Sigmoid colon (tissue), 7 donors: ENCODE results near the gene C1QTNF5. TPM values are rescaled to one million over a fixed set of nuclear protein-coding genes. Genes with fewer than 3 reads are reported as not detected.

Experiments used
- DNase-seq: peaks from one replicate; pipeline ENCODE4 v3.0.0-alpha.2; 2019
- H3K27ac ChIP-seq, 4 donors: fragments of 200-600 bp; sonication (generic); one replicate each; pipeline ENCODE4 v1.5.1; 2016 to 2019; ENCODE audit warnings: mild to moderate bottlenecking in 1 of 4
- H3K27me3 ChIP-seq, 3 donors: fragments of 200-600 bp; sonication (generic); one replicate each; pipeline ENCODE4 v1.5.1; 2019; ENCODE audit warnings: mild to moderate bottlenecking in 1 of 3
- H3K36me3 ChIP-seq, 4 donors: fragments of 200-600 bp; sonication (generic); one replicate each; pipeline ENCODE4 v1.5.1; 2016 to 2019
- H3K4me1 ChIP-seq, 4 donors: fragments of 200-600 bp; sonication (generic); one replicate each; pipeline ENCODE4 v1.5.1; 2017 to 2019
- H3K4me3 ChIP-seq, 4 donors: fragments of 200-600 bp; sonication (generic); one replicate each; pipeline ENCODE4 v1.5.1; 2017 to 2019; ENCODE audit warnings: mild to moderate bottlenecking in 2 of 4, moderate library complexity in 1 of 4
- H3K9me3 ChIP-seq, 4 donors: fragments of 200-600 bp in 3 of 4; sonication (generic) in 3 of 4; one replicate each; pipeline versions ENCODE4 v1.5.1 to v1.6.1; 2013 to 2019
- EP300 ChIP-seq, 4 donors: sonication (generic); formaldehyde crosslinking; IDR thresholded peaks; one replicate each; pipeline ENCODE4 v1.6.1; 2017; ENCODE audit warnings: antibody characterized with exemption in 4 of 4
- POLR2A ChIP-seq, 2 donors: fragments of 450-650 bp; IDR thresholded peaks; one replicate each; pipeline ENCODE4 v1.6.1; 2016; ENCODE audit warnings: antibody characterized with exemption in 2 of 2, mild to moderate bottlenecking in 2 of 2, moderate library complexity in 2 of 2
- POLR2AphosphoS5 ChIP-seq, 4 donors: sonication (generic); formaldehyde crosslinking; IDR thresholded peaks; one replicate each; pipeline ENCODE4 v1.6.1; 2017; ENCODE audit warnings: antibody characterized with exemption in 4 of 4
- WGBS, 2 donors: extraction: QIAGEN DNeasy Blood & Tissue Kit; methylation state at CpG; one replicate each; pipeline ENCODE4 v1.1.7; 2013; 5-methylcytosine and 5-hydroxymethylcytosine counted together
- intact Hi-C: fragments of 100-400 bp; cut with DNase I; formaldehyde crosslinking; loops from one replicate; pipeline ENCODE4 v1.15.1; 2023
- polyA plus RNA-seq, 3 donors: library from polyadenylated mRNA; stranded (reverse); fragments of 200-250 nt; gene quantifications; one replicate each; pipeline ENCODE4 v1.2.3, GENCODE V29; 2013
- total RNA-seq, 4 donors: library from RNA; depleted of rRNA; stranded (reverse); fragments of >200 nt; gene quantifications; one replicate each; pipeline ENCODE4 v1.1.0, GENCODE V29; 2016
- TF ChIP-seq, protein P1 (sequence below), 4 experiments: fragments of 450-650 bp in 3 of 4; fragments of 200-600 bp in 1 of 4; IDR thresholded peaks; one replicate each; pipeline ENCODE4 v1.5.1; 2016 to 2019; ENCODE audit warnings: antibody characterized with exemption in 4 of 4, mild to moderate bottlenecking in 3 of 4, moderate library complexity in 2 of 4
- donor health status: healthy with polysubstance abuse.
- donor health status: Bipolar disorder and iron deficiency.
- donor health status: healthy.

Gene C1QTNF5
- total and polyA plus RNA-seq, 7 donors: 4.9 to 35.2 (median 23.2) TPM

DNA sequence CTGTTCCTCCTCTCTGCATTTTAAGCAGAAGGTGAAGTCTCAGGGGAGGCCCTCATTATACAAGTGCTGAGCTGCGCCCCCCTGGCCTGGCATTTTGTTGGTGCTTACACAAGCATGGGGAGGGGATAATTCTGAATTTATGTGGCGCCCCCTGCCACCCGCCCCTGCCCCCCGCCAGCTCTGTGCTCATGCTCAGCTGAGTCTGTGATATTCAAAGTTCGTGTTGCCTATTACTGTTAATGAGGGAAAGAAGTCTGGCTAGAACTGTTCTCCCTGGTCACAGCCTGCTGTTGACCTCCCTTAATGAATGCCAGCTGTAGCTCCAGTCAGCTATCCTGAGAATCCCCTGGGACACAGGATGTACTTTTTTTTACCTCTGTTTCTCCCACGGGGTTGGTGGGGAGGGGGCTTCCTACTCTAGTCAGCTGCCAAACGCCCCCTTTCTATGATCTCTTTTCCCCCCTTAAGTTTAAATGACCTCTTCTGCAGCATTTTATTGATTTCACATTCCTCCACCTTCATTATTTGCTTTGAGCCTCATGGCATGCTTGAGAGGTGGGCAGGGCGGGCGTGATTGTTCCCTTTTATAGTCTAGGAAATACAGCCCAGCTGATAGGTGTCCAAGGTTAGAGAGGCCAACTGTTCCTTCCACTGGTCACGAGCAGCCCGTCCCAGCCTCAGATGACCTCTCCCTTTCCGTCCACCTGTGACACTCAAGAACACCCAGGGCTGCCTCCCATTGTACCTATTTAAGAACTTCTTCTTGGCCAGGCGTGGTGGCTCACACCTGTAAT lies 28.6 kb upstream of the C1QTNF5 start:
- peak overlapping the region; percentile 46 to 91 (median 70) for H3K27ac ChIP-seq
- peak overlapping the region in 1 of 4 donors; percentile 2 for H3K4me3 ChIP-seq

DNA sequence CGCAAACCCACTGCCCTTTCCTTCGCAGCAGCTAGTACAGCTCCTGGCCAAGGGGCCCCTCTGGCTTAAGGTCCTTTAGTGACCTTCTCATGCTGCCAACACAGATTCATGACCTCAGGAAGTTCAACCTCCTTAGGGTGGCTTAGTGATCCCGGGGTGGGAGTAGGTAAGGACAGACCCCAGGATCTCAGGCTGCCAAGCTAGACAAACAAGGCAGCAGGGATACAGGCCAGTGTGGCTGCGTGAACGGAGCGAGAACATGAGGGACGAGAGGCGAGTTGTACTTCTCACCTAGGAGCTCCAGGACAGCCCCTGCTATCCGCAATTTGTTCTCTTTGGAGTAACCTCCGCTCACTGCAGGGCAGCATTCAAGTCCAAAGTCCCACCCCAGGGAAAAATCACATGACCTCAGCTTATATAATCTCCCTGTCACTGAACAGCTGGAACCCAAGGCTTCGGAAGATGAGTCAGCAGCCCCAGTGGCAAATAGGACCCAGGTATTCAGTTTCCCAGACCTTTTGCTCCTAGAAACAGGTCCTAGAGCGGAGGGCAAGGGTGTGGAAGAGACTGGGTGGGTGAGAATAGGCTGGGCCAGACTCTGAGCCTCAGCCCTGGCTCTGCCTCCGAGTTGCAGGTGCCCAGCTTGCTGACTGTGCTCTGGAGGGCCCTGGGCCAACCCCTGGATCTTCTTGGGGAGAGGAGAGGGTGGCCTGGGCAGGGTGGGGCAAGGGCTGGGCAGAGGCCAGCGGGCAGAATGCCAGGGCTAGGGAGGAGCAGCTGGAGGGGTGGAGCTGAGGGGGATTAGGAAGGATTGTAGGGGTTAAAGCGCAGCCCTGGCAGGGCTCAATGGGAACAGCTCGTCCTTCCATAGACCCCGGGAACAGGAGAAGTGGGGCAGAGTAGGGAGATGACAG lies 27.7 kb upstream of the C1QTNF5 start:
- H3K27me3 ChIP-seq: no peaks in the 10 kb centered on the region
- H3K9me3 ChIP-seq: no peaks in the 10 kb centered on the region
- H3K4me1 ChIP-seq: peaks cover 0 to 69% (median 60%) of the 10 kb centered on the region in 4 donors
- peak overlapping the region in 1 of 4 donors; percentile 2 for H3K4me3 ChIP-seq
- H3K27ac ChIP-seq: peak overlapping the region; percentile 46 to 91 (median 70)
- intact Hi-C loops: loop anchor here (10.0 kb wide), 1 partner anchor 356 kb away; the partner anchor contains the start of gene NECTIN1
- DNase-seq: peak; percentile 77
- TF ChIP-seq POLR2A (IDR thresholded peaks at IDR 0.05): peak in 1 of 2 donors; percentile 10
- TF ChIP-seq POLR2AphosphoS5 (IDR thresholded peaks at IDR 0.05): peak in 2 of 4 donors; percentile 24 to 37
- TF ChIP-seq EP300 (IDR thresholded peaks at IDR 0.05): no peak
- no peaks in the 10 kb centered on the region for H3K36me3 ChIP-seq
- WGBS, 2 donors: 18 to 59% methylated on average over 17 of the region's 17 CpGs

More for the DNA sequence above, 28.6 kb upstream of the C1QTNF5 start:
- DNase-seq: peak; percentile 50
- Histone ChIP-seq H3K4me1 (peaks cover 0 to 68% (median 52%) of the 10 kb centered on the region in 4 donors), H3K27me3 (no peaks in the 10 kb centered on the region), H3K9me3 (no peaks in the 10 kb centered on the region), H3K36me3 (no peaks in the 10 kb centered on the region)
- WGBS, 2 donors: 26 to 68% methylated on average over 13 of the region's 13 CpGs
- intact Hi-C loops: loop anchor here (10.0 kb wide), 1 partner anchor 355 kb away; the partner anchor contains the start of gene NECTIN1
- TF ChIP-seq POLR2A (IDR thresholded peaks at IDR 0.05) (no peak), POLR2AphosphoS5 (IDR thresholded peaks at IDR 0.05) (no peak), EP300 (IDR thresholded peaks at IDR 0.05) (no peak)
- TF ChIP-seq, protein P1, sequence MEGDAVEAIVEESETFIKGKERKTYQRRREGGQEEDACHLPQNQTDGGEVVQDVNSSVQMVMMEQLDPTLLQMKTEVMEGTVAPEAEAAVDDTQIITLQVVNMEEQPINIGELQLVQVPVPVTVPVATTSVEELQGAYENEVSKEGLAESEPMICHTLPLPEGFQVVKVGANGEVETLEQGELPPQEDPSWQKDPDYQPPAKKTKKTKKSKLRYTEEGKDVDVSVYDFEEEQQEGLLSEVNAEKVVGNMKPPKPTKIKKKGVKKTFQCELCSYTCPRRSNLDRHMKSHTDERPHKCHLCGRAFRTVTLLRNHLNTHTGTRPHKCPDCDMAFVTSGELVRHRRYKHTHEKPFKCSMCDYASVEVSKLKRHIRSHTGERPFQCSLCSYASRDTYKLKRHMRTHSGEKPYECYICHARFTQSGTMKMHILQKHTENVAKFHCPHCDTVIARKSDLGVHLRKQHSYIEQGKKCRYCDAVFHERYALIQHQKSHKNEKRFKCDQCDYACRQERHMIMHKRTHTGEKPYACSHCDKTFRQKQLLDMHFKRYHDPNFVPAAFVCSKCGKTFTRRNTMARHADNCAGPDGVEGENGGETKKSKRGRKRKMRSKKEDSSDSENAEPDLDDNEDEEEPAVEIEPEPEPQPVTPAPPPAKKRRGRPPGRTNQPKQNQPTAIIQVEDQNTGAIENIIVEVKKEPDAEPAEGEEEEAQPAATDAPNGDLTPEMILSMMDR (IDR thresholded peaks at IDR 0.05): no peak

DNA sequence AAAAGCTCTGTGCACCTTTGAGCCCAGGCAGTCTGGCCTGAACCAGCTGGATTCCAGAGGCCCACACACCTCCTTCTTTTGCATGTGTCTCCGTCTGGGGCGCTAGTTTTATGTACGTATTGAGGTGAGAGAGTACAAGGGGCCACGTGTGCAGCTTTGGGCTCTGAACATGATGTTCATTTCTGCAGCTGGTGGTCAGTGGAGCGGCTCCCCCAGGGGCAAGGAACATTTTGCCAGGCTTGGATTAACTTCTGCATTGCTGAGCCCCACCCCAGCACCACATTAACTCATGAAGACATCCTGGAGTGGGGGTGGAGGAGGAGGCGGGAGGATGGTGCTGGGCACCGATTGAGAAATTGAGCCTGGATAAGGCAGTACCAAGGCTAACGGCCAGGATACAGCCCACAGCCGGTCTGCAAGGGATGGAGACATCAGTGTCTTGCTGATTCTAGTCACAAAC lies 27.0 kb upstream of the C1QTNF5 start:
- H3K36me3 ChIP-seq: no peaks in the 10 kb centered on the region
- H3K4me3 ChIP-seq: no peak overlapping the region
- no peaks in the 10 kb centered on the region for H3K9me3 ChIP-seq
- no peak for DNase-seq
- no peak for TF ChIP-seq POLR2A (IDR thresholded peaks at IDR 0.05)
- no peak for TF ChIP-seq POLR2AphosphoS5 (IDR thresholded peaks at IDR 0.05)
- peak overlapping the region; percentile 46 to 91 (median 70) for H3K27ac ChIP-seq
- peaks cover 0 to 76% (median 66%) of the 10 kb centered on the region in 4 donors for H3K4me1 ChIP-seq
- intact Hi-C loops: loop anchor here (10.0 kb wide), 1 partner anchor 357 kb away; the partner anchor contains the start of gene NECTIN1
- no peaks in the 10 kb centered on the region for H3K27me3 ChIP-seq
- WGBS, 2 donors: 26 to 65% methylated on average over 9 of the region's 9 CpGs

DNA sequence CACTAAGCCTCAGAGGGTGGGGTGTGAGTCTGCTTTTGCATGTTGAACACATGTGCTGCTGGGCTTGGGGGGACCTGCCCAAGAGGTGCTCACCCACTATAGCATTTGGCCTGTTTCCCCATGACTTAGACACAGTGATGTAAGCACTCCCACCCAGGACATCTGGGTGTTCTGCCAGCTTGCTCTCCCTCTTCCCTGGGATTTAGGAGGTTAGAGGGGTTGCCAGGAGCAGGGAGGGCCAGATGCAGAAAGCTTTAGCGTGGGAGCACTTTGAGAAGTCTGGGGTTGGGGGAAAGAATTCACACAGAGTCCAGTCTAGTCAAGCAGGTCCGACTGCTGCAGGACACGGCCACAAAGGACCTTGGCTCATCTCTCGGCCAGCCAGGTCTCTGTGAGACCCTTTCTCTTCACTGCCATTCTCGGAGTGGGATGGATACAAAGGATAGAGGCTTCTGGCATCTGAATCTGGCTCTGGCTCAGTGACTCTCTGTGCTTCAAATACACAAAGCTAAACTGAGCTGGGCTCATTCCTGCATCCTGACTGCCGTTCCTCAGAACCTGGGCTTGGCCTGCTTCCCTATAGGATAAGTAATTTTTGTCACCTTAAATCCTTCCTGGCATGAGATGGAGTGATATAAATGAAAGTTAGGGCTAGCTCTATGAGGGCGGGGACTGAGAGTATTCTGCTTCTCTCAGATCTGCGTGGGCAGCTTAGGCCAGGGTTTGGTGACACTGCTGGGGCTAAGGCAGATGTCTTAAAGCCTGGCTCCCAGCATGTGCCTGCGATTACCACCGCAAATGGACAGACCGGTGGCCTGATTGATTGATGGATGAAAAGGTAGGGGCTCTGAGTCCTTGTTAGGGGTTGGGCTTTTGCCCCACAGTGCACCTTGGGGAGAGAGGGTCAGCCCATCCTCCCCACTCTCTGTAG lies 26.3 kb upstream of the C1QTNF5 start:
- TF ChIP-seq, protein P1 (IDR thresholded peaks at IDR 0.05): no peak
- TF ChIP-seq POLR2A (IDR thresholded peaks at IDR 0.05) (no peak), EP300 (IDR thresholded peaks at IDR 0.05) (no peak), POLR2AphosphoS5 (IDR thresholded peaks at IDR 0.05) (no peak)
- WGBS, 2 donors: 86 to 87% methylated on average over 11 of the region's 11 CpGs
- no peaks in the 10 kb centered on the region for H3K27me3 ChIP-seq
- H3K4me1 ChIP-seq: peaks cover 0 to 83% (median 70%) of the 10 kb centered on the region in 4 donors
- H3K9me3 ChIP-seq: no peaks in the 10 kb centered on the region
- H3K27ac ChIP-seq: peak overlapping the region; percentile 46 to 91 (median 70)
- intact Hi-C loops: loop anchor here (10.0 kb wide), 1 partner anchor 358 kb away; the partner anchor contains the start of gene NECTIN1
- DNase-seq: no peak
- no peak overlapping the region for H3K4me3 ChIP-seq
- no peaks in the 10 kb centered on the region for H3K36me3 ChIP-seq
